Stimulated activated CD4-positive, alpha-beta T cell treated with anti-CD3 and anti-CD28 coated beads, Interleukin-4, amount 100 ng/mL, for 1 hour (primary cell): ENCODE results near the gene FTH1.
A peak's percentile ranks its signal among the peaks of the same experiment; 100 is the strongest.

Experiments used
- DNase-seq: peaks from one replicate; pipeline ENCODE4 v3.0.0-alpha.2; 2020

FTH1 gene

DNA sequence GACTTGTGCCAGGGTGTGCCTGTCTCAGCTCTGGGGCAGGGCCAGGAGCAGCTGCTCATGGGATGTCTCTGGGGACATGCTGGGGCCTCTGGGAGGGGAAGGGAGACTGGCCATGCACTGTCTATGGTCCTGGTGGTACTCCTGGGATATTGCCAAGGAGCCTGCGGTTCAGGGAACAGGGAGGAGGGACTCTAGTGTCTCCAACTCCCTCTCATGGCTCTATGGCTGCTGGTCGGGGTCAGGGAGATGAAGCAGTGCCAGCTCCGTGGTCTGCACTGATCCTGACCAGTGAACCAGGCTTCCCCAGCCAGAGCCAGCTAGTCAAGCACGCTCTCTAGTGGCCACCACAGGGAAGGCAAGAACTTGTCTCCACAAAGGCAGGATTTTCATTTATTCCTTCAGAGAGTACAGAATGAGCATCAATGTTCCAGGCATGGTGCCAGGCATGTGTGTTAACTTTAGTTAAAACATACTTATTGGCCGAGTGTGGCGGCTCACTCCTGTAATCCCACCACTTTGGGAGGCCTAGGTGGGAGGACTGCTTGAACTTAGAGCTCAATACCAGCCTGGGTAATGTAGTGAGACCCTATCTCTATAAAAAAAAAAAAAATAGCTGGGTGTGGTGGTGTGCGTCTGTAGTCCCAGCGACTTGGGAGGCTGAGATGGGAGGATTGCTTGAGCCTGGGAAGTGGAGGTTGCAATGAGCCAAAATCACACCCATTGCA lies 19.8 kb downstream of the FTH1 start:
- peak; percentile 63 for DNase-seq

- no peak for DNase-seq
Observed at GRCh38 chr11:61946894-61947293, 20.5 kb downstream of the FTH1 start.

GRCh38 chr11:61945191-61945590 lies 22.2 kb downstream of the FTH1 start:
- no peak for DNase-seq

- no peak for DNase-seq
Observed at GRCh38 chr11:61940466-61940865, 27.0 kb downstream of the FTH1 start.

GRCh38 chr11:61935861-61936260 lies 31.6 kb downstream of the FTH1 start:
- DNase-seq: no peak

GRCh38 chr11:61930933-61931332 lies 36.5 kb downstream of the FTH1 start:
- DNase-seq: no peak

DNA sequence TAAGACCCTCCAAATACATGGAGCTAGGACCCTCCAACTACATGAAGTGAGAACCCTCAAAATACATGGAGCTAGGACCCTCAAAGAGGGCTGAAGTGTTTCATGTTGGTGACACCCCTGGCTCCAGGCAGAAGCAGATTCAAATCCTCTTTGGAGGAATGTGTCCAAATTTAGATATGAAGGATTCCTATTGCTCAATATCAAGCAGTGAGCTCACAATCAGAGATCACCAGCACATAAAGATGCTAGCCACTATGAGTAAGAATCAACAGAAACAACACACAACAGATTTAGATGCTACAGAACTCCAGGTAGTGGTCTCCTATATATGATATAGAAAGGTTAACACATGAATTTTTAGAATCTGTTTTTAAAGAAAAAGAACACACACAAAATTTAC lies 38.8 kb downstream of the FTH1 start:
- DNase-seq: no peak

- DNase-seq: no peak
Observed at GRCh38 chr11:61927501-61927900, 39.9 kb downstream of the FTH1 start.

DNA sequence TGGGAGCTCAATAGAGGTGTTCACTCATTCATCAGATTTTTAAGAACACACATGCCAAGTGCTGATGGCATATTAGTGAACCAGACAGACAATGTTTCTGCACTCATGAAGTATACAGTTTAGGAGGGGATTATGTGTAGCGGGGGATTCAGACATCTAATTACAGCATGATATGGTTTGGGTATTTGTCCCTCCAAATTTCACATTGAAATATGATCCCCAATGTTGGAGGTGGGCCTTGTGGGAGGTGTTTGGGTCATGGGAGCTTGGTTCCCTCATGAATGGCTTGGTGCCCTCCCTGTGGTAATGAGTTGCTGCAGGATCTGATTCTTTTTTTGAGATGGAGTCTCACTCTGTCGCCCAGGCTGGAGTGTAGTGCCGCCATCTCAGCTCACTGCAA lies 41.2 kb downstream of the FTH1 start:
- no peak for DNase-seq

- DNase-seq: no peak
Observed at GRCh38 chr11:61925736-61926135, 41.7 kb downstream of the FTH1 start.

- no peak for DNase-seq
Observed at GRCh38 chr11:61924064-61924455, 43.4 kb downstream of the FTH1 start.

DNA sequence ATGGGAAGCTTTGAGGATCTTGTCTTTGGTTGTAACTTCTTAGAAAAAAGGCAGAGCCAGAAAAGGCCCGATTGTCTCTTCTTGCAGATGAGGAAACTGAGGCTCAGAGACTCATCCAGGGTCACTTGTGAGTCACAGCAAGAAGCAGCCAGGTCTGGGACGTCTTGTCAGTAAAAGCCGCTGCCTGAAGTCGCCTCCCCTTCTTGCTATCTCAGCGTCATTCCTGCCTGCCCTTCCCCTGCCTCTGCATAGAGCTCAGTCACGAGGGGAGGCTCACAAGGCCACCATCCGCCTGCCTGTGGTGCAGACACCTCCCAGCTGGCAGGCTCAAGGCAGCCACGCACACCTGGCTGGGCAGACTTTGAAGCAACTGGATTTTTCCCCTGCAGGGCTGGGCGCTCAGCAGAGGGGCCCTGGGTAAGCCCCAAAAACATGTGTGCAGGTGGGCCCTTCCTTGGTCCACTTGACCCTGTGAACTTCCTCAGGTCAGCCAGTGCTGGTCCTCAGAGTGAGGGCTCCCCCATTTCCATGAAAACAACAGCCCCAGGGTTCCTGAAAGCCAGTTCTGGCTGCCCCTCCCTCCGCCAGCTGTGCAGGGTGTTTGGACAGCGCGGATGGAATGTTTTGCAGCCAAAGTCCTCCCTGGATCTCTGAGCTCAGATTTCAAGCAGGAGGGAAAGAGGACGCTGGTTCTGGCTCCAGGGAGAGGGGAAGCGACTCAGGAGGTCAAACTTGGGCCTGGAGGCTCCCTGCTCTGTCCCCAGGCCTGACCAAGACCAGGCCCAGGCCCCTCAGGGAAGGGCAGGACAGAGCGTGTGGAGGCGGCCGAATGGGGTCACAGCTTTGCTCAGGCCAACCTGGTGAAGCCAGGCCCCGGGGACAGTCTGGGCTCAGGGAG lies 44.0 kb downstream of the FTH1 start:
- no peak for DNase-seq

GRCh38 chr11:61922539-61922938 lies 44.9 kb downstream of the FTH1 start:
- no peak for DNase-seq

DNA sequence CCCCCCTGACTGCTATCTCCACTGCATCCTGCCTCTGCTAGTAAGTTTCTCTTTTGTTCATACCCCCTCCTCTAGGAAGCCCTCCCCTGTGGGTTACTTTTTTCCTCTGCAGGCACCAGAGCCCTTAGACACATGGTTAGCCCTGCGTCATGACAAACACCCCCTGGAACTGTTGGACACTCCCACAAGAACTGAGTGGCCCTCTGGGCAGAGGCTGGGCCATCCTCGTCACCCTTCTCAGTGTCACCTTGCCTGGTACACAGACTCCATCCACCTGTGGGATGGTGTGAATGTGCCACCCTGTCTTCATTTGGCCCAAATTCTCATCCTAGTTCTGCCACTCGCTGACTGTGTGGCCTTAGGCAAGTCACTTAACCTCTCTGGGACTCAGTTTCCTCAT lies 46.0 kb downstream of the FTH1 start:
- DNase-seq: no peak

GRCh38 chr11:61919705-61920631 lies 47.5 kb downstream of the FTH1 start:
- no peak for DNase-seq

GRCh38 chr11:61918938-61919704 lies 48.3 kb downstream of the FTH1 start:
- no peak for DNase-seq

- no peak for DNase-seq
Observed at GRCh38 chr11:61918251-61918937, 49.0 kb downstream of the FTH1 start.

- DNase-seq: no peak
Observed at GRCh38 chr11:61917334-61918109, 49.9 kb downstream of the FTH1 start, which contains the start of gene RAB3IL1. Gene RAB3IL1, minus strand, starts transcription at chr11:61917566. Its CDS starts 199 bp downstream, at chr11:61917367.

- DNase-seq: no peak
Observed at GRCh38 chr11:61916737-61917333, 50.6 kb downstream of the FTH1 start.

DNA sequence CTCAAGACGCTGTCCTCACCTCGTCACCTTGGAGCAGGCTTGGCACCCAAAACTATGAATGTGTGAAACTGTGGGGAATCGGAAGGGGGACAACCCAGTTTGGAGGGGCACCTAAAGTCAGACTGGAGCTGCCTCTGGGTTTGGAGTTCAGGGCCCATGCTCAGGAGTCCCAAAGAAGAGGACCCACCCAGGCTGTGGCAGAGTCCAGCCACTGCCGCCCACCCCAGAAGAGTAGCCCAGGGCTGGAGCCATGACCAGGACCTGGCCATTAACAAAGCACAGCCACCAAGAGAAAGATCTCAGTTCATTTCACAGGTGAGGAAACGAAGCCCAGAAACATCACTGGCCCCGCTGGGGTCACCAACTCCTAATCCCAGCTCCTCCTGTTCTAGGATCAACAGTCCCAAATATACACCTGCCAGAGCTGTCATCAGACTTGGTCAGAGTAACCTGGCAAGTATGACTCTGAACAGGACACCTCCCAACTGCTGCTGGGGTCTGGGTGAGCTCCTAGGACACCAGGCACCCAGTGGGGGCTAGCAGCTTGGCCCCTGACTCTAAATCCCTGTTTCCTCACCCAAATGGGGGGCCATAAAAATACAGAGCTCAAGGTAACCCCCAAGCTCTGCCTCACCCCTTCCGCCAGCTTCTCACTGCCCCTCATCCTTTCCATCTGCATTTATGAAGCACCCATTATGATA lies 52.8 kb downstream of the FTH1 start:
- no peak for DNase-seq
